GM18511 (cell line): ENCODE data around the gene SKA2.
"Not testable (repeated sequence)": the region's sequence is repeated elsewhere in the genome, so short reads cannot be mapped to it uniquely, and the experiment has no call there.

ENCODE experiments used
- ATAC-seq: cut with Tn5 transposase; IDR thresholded peaks from one replicate; pipeline ENCODE4 v1.9.1; 2021; ENCODE audit warnings: mild to moderate bottlenecking, moderate library complexity; ENCODE audit not compliant: unreplicated experiment

The SKA2 gene, protein sequence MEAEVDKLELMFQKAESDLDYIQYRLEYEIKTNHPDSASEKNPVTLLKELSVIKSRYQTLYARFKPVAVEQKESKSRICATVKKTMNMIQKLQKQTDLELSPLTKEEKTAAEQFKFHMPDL

DNA sequence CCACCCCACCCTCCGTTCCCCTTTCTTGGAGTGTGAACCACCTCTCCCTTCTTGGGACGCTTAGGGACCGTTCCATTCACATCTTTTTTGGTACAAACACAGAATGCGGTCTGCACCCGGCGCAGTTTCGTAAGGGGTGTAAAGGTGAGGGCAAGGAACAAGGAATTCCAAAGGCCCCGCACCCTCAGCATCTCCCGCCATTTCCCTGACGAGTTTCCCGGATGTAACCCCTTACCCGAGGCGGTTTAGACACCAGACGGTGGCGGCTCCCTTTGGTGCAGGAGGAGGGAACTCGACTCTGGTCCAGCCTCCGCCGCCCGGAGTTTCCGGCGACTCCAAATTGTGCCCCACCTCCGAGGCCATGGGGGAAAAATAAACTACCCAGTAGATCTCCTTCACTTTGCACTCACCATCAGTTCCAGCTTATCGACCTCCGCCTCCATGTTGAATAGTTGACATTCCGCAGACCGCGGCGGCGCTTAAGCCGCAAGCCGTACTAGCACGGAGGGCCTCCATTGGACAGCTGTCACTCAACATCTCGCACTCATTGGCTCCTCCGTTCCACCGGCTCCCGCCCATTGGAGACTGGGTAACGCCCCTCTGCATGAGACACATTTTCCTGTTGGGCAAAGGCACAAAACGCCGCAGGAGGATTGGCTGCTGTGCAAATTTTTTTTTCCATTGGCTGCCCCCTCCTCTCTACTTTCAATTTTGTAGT, at the start of gene SKA2:
Gene SKA2, minus strand, starts transcription at position 466 of the 718 bp plus-strand sequence. Its CDS starts 23 bp downstream, at position 443.
- ATAC-seq, result peak; percentile 89

DNA sequence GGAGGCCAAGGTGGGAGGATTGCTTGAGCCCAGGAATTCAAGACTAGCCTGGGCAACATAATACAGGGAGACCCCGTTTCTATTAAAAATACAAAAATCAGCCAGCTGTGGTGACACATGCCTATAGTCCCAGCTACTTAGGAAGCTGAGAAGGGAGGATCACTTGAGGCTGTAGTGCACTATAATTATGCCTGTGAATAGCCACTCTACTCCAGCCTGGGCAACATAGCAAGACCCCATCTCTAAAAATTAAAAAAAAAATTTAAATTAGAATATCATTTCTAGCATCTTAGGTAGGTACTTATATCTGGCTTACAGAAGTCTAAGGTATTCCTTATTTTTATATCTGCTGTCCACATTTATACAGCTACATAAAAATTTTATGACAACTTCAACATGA, 47.3 kb upstream of the SKA2 start:
- ATAC-seq, result no peak

DNA sequence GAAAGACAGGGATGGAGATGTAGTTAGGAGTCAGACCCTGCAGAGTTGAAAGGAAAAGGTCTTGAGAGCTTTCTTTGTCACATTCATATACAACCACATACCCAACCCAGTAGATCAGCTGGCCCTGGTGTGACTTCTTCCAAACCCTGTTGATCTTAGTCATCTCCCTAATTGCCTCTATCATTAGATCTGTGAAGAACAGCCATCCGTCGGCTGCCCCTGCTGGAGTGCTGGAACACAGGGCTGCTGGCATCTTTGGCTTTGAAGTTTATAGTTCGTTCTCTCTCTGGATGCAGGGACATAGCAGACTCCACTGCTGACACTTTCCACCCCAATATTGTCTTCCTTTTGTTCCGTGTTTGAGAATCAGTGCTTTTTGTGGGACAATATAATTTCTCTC, 44.4 kb upstream of the SKA2 start:
- ATAC-seq, result no peak

DNA sequence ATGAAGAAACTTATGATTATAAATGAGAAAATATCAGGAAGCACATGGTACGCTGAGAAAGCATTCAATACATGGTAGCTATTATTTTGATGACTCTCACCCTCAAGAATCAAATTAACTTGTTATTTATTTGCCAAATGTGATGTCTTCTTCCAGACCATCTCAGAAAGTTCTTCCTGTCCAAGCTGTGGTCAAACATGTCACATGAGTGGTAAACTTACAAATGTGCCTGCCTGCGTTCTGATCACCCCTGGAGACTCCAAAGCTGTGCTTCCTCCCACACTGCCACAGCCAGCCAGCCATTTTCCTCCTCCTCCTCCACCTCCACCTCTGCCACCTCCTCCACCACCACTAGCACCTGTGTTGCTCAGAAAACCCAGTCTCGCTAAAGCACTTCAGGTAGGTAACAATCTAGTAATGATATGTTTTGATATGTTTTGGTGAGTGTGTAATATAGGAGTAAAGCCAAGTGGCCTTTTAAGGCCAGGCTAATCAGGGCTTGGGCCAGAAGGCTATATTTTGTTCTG, 38.4 kb upstream of the SKA2 start:
- no peak for ATAC-seq

DNA sequence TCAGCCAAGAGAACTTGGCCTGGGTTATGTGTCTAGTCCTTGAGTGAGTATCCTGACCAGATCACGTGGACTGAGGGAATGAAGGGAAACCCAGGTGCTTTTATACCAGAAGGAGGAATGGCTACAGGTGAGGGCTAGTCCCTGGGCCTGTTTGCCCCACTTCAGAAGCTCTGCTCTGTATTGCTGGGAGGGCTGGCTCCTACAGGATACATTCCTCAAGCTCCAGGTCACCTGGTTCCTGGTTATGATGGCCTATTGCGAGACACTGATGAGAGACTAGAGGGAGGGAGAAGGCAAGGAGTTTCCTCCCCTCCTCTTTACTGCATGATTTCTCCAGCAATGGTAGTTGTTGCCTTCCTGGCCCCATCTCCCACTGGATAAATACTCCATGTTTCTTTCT, 35.8 kb upstream of the SKA2 start:
- ATAC-seq, result no peak

DNA sequence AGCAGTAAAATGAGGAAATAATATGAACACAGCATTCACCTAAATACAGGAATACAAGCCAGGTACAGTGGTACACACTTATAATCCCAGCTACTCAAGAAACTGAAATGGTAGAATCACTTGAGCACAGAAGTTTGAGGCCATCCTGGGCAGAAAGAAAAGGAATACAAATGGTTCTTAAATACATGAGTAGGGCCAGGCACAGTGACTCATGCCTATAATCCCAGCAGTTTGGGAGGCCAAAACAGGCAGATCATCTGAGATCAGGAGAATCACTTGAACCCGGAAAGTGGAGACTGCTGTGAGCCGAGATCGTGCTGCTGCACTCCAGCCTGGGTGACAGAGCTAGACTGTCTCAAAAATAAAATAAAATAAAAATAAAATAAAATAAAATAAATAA, 31.9 kb upstream of the SKA2 start:
- no peak for ATAC-seq

DNA sequence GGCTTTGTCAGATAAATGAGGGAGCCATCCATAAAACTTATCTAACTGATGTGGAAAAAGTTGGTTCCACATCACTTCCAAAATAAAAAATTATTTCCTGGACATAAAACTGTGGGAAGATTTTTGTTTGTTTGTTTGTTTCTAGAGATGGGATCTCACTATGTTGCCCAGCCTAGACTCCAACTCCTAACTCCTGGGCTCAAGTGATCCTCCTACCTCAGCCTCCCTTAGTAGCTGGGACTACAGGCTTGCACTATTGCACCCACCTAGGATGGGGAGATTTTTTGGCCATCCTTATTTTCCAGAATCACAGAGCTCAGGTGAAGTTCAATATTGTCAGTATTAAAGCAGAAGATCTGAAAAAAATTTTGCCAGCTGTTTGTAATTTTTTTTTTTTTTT, 31.0 kb upstream of the SKA2 start:
- ATAC-seq, result no peak

DNA sequence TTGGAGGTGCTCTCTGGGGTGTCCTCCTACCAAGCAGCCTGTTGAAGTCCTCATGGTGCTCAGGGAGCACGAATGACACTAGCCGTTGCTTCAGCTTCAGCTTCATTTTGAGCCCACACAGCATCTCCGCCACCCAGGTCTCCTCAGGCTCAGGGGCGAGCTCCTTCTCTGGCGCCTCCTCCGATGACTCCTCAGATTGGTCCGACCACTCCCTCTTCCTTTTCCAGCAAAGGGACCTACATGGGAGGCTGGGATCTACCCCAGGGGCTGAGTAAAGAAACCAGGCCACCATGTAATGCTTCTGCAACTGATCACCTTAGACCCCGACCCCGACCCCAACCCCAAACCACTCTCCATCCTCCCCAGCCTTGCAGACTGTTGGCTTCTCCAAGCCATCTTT, 26.5 kb upstream of the SKA2 start:
- no peak for ATAC-seq

DNA sequence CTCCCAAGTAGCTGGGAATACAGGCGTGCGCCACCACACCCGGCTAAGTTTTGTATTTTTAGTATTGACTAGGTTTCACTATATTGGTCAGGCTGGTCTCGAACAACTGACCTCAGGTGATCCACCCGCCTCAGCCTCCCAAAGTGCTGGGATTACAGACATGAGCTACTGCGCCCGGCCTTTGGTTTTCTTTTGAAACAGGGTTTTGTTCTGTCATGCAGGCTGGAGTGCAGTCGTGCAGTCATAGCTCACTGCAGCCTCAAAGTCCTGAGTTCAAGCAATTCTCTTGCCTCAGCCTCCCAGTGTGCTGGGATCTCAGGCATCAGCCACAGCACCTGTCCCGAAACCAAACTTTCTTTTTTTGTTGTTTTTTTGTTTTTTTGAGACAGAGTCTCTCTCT, 25.6 kb upstream of the SKA2 start:
- no peak for ATAC-seq

DNA sequence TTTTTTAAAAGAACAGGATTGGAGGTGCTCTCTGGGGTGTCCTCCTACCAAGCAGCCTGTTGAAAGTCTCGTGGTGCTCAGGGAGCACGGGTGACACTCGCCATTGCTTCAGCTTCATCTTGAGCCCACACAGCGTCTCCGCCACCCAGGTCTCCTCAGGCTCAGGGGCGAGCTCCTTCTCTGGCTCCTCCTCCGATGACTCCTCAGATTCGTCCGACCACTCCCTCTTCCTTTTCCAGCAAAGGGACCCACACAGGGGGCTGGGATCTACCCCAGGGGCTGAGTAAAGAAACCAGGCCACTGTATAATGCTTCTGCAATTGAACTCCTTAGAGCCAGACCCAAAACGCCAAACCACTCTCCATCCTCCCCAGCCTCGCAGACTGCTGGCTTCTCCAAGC, 24.6 kb upstream of the SKA2 start:
- not testable (repeated sequence) for ATAC-seq

DNA sequence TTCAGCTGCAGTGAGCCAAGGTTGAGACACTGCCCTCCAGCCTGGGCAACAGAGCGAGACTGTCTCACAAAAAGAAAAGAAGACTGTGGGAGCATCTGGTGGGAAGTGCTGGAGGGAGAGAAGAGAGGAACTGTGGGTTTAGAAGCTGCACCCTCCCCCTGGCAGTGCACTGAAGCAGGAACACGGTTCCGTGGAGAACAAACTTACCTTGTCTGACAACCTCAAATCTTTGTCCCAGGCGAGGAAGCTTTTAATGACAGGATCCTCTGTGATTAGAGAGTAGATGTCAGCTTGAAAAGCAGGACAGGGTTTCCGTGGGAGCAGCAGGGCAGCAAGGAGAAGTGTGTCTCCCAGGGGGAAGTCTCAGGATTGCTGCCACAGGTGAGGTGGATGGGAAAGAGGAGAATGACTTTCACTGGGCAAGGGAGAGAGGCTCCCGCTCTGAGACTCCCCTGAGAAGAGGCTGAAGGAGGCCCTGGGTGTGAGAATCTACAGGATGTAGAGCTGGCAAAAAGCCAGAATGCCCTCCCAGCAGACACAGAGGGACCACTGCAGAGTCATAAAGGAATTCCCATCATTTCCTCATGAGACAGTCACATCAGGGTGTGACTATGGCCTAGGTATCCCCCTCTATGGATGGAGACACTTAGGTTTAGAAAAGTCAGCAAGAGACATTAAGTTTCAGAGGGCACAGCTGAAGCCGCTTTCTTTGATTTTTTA, 23.4 kb upstream of the SKA2 start:
- ATAC-seq, result no peak

DNA sequence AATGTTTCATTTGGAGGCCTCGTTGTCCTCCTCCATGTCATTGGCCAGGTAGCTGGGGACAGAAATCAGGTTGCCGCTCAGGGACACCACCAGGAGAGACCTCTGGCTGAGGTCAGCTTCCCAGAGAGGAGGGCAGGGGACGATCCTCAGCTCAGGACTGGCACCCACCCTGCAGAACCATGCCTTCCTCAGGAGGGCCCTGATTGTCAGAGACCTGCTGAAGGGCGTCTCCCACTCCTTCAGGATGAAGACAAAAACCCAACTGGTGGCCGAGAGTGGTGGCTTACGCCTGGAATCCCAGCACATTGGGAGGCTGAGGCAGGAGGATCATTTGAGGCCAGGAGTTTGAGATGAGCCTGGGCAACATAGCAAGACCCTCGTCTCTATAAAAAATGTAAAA, 20.1 kb upstream of the SKA2 start:
- no peak for ATAC-seq

DNA sequence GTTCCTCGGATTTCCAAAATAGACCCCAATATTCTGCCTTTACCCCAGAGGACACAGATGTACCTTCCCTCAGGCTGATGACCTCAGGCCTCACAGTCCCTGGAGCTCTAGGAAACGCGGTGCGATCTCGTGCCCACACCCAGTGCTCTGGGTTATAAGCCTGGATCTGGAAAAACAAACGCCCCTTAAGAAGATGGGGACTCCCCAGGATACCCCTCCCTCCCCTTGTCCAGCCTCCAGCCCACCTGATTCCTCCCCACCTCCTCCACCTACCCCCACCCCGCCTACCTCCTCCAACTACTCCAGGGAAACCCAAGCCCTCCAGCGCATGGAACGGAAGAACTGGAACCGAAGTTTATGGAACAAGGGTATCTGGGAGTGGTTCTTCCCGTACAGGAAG, 19.7 kb upstream of the SKA2 start:
- no peak for ATAC-seq

DNA sequence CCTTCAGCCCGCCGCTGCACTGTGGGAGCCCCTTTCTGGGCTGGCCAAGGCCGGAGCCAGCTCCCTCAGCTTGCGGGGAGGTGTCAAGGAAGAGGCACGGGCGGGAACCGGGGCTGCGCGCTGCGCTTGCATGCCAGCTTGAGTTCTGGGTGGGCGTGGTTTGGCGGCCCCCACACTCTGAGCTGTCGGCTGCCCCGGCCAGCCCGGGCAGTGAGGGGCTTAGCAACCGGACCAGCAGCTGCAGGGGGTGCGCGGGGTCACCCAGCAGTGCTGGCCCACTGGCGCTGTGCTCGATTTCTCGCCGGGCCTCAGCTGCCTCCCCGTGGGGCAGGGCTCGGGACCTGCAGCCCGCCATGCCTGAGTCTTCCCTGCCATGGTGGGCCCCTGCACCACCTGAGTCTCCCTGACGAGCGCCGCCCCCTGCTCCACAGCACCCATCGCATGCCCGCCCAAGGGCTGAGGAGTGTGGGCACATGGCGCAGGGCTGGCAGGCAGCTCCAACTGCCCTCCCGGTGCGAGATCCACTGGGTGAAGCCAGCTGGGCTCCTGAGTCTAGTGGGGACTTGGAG, 17.5 kb upstream of the SKA2 start:
- no peak for ATAC-seq

DNA sequence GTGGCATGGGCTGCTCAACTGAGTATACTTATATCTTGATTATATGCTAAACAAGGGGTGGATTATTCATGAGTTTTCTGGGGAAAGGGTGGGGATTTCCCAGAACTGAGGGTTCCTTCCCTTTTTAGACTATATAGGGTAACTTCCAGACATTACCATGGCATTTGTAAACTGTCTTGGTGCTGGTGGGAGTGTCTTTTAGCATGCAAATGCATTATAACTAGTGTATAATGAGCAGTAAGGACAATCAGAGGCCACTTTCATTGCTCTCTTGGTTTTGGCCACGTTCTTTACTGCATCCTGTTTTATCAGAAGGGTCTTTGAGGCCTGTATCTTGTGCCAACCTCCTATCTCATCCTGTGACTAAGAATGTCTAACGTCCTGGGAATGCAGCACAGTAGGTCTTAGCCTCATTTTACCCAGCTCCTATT, 12.6 kb upstream of the SKA2 start:
- no peak for ATAC-seq

DNA sequence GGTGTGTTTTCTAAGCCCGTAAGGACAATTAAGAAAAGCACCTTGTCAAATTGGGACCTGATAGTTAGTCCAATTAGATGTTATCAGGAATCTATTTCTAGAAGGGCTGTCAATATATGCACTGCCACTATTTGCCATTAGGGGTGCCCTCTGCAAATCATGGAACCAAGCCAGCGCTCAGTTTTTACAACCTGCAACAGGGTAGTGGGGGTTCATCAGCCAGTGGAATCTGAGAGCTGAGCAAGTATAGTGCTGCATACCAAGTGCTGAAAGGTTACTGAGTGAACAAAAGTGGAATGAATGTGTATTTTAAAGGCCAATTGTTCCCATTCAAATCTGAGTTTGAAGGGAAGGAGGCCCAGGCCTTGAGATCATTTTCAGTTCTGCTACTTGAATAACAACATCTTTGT, 11.0 kb upstream of the SKA2 start:
- no peak for ATAC-seq

DNA sequence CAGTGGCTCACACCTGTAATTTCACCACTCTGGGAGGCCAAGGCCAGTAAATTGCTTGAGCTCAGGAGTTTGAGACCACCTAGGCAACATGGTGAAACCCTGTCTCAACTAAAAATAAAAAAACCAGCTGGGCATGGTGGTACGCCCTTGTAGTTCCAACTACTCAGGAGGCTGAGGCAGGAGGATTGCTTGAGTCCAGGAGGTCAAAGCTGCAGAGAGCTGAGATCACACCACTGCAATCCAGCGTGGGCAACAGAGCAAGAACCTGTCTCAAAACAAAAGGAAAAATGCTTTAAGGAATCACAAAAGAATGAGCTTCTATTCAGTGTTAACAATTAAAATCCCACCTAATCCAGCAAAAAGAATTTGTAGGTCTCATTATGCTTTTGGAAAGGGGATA, 6.5 kb upstream of the SKA2 start:
- no peak for ATAC-seq

DNA sequence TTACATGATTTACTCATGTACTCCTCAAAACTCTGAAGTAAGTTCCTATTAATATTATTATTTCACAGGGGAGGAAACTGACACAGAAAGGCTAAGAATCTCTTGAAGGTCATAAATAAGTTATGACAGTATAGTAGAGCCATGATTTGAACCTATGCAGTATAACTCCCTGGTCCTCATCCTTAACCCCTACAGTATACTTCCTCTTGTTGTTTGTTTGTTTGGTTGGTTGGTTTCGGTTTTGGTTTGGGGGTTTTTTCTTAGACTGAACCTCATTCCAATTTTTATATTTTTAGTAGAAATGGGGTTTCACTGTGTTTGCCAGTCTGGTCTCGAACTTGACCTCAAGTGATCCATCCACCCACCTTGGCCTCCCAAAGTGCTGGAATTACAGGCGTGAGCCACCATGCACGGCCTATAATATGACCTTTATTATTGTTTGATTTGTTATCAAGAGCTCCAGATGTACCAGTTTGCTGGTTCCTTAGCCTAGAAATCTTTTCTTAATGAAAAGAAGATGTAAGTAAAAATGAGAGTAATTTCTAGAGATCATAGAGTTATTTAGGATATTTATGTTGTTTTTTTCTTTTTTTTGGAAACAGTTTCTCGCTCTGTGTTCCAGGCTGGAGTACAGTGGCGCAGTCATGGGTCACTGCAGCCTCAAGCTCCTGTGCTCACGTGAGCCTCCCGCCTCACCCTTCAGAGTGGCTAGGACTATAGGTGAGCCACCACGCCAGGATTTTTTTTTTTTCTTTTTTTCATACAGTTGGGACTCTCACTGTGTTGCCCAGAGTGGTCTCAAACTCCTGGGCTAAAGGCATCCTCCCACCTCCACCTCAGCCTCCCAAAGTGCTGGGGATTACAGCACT, 5.4 kb upstream of the SKA2 start:
- ATAC-seq, result no peak

DNA sequence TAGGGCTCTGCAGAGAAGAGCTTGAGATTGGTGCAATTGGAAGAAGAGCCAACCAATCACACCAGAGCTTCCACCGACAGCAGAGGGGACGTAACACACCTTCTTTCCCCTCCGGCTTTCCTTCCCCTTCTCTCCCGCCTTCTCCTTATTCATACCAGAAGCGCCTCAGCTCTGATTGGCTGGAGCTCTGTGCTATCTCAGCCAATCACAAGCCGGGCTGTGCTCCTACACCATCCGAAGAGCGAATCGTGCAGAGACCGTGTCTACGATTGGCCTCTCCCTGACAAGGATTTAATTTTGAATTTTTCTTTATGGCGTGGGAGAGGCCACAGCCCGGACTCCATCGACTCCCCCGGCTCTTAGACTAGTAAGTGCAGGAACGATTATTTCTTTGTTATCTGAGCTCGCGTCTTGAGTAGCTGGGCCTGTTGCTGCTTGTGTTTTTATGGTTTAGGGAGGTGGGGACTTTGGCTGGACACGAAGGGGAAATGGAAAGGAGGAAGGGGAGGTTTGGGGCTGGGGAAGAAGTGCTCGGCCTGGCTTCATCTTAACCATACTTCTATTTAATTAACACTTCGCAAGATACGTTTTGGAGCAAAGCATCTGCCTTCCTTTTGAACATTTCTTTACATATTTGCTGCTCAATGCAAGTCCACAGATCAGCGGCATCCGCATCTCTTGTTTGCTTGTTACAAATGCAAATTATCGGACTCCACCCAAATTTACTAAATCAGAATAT, 622 bp upstream of the SKA2 start, which contains the start of gene PRR11:
Gene PRR11, plus strand, starts transcription at position 308 of the 739 bp plus-strand sequence. CDS start 14,007 bp downstream, outside the sequence.
- peak; percentile 91 for ATAC-seq

DNA sequence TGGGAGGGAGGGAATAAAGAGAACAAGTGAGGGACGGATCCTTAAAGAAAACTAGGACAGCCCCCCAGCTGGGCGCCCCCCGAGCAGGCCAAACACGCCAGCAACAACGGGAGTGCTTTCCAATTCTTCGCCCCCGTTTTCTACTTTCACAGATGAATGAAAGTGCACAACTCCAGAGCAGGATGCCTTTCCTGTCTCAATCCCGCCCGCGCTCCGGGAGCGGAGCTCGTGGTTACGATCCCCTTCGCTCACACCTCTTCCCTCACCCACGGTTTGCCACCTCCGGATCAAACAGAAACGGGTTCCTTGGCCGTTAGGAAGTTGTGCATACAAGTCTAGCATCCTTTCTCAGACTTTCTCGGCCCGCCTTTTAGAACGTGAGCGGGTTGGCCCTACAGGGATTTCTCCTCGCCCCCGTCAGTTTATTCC, 680 bp downstream of the SKA2 start:
- no peak for ATAC-seq
